GM12878 (cell line): ENCODE data around the gene CDC42EP1. TPM values are rescaled to one million over a fixed set of nuclear protein-coding genes. Genes with fewer than 3 reads are reported as not detected.

ENCODE experiments used
- ATAC-seq: fragments of 200-7000 bp; cut with Tn5 transposase; 3 replicates; pipeline ENCODE4 v1.9.1; 2020; ENCODE audit warnings: mild to moderate bottlenecking, moderate library complexity
- BruUV-seq: library from RNA; stranded (reverse); fragments of 400-500 nt; replicated peaks from 2 replicates; lab custom pipeline; 2021; lab: Mats Ljungman, UMichigan
- CTCF ChIA-PET: fragments of 300-600 bp; sonication (Branson Sonifier 250); formaldehyde crosslinking; extraction: SDS; loops from one replicate; lab custom pipeline; 2021; ENCODE audit warnings: inconsistent platforms; lab: Yijun Ruan, JAX
- POLR2A ChIA-PET: fragments of 350-600 bp; formaldehyde crosslinking; extraction: SDS; loops from one replicate; lab custom pipeline; 2021; ENCODE audit warnings: inconsistent platforms; lab: Charles Lee
- RAD21 ChIA-PET: fragments of 300-600 bp; sonication (Branson Sonifier 250); formaldehyde crosslinking; loops from one replicate; lab custom pipeline; 2023; ENCODE audit warnings: antibody characterized with exemption; ENCODE audit not compliant: unreplicated experiment; lab: Charles Lee
- SMC1A ChIA-PET: fragments of 300-600 bp; sonication (Branson Sonifier 250); formaldehyde crosslinking; loops from one replicate; lab custom pipeline; 2023; ENCODE audit not compliant: unreplicated experiment, uncharacterized antibody; lab: Charles Lee
- DNase-seq: peaks from one replicate; pipeline ENCODE4 v3.0.0-alpha.2; 2011; ENCODE audit warnings: low read depth, low spot score
- FAIRE-seq: peaks from 3 replicates; lab custom pipeline; 2011; peaks lifted over from hg19 to GRCh38; lab: Jason Lieb, UNC
- H2AFZ ChIP-seq: 2 replicates; pipeline ENCODE4 v1.6.0; 2011; ENCODE audit warnings: low read depth, low read length, control low read depth; ENCODE audit not compliant: control insufficient read depth
- H3K27ac ChIP-seq: 2 replicates; pipeline ENCODE4 v1.5.1; 2011; ENCODE audit warnings: control low read depth; ENCODE audit not compliant: control insufficient read depth, insufficient read depth
- H3K27me3 ChIP-seq, 2 experiments: replicated peaks in 1 of 2; 2 replicates each; pipeline versions ENCODE4 v1.6.0 to v1.6.1; 2011; ENCODE audit warnings: low read length in 1 of 2; ENCODE audit not compliant: control insufficient read depth in 2 of 2, insufficient read depth in 2 of 2
- H3K36me3 ChIP-seq, 2 experiments: 2 replicates each; pipeline ENCODE4 v1.5.1; 2011; ENCODE audit warnings: low read length in 1 of 2; ENCODE audit not compliant: control insufficient read depth in 2 of 2, insufficient read depth in 2 of 2
- H3K4me1 ChIP-seq: 2 replicates; pipeline ENCODE4 v1.6.1; 2011; ENCODE audit warnings: mild to moderate bottlenecking, low read length, moderate library complexity, mixed read lengths; ENCODE audit not compliant: control insufficient read depth, insufficient read depth
- H3K4me2 ChIP-seq: 2 replicates; pipeline ENCODE4 v1.6.0; 2011; ENCODE audit warnings: control low read depth; ENCODE audit not compliant: control insufficient read depth, insufficient read depth
- H3K4me3 ChIP-seq: fragments of 200-600 bp; sonication (generic); 2 replicates; pipeline ENCODE4 v1.5.1; 2016
- H3K79me2 ChIP-seq: 2 replicates; pipeline ENCODE4 v1.6.0; 2011; ENCODE audit warnings: low read length; ENCODE audit not compliant: control insufficient read depth, insufficient read depth
- H3K9ac ChIP-seq: 2 replicates; pipeline ENCODE4 v1.8.0; 2011; ENCODE audit warnings: low read length, control low read depth, mixed read lengths; ENCODE audit not compliant: control insufficient read depth, insufficient read depth
- H3K9me3 ChIP-seq: replicated peaks from 3 replicates; pipeline ENCODE4 v1.5.1; 2011; ENCODE audit warnings: mild to moderate bottlenecking, low read length; ENCODE audit not compliant: control insufficient read depth, insufficient read depth
- H4K20me1 ChIP-seq: 2 replicates; pipeline ENCODE4 v1.6.0; 2011; ENCODE audit not compliant: control insufficient read depth, insufficient read depth
- BRCA1 ChIP-seq: IDR thresholded peaks from 2 replicates; pipeline ENCODE4 v1.6.1; 2011; ENCODE audit warnings: low read depth, low read length, improper control_type of control experiment
- CHD2 ChIP-seq: IDR thresholded peaks from 2 replicates; pipeline ENCODE4 v1.6.1; 2011; ENCODE audit warnings: low read depth, low read length, improper control_type of control experiment, borderline replicate concordance
- EP300 ChIP-seq, 2 experiments: fragments of 150-350 bp in 1 of 2; IDR thresholded peaks; 2 replicates each; pipeline ENCODE4 v1.6.1; 2011 to 2012; ENCODE audit warnings: low read depth in 2 of 2, low read length in 2 of 2, borderline replicate concordance in 1 of 2, improper control_type of control experiment in 1 of 2, inconsistent platforms in 1 of 2; ENCODE audit not compliant: control insufficient read depth in 1 of 2
- ESRRA ChIP-seq: IDR thresholded peaks from 2 replicates; pipeline ENCODE4 v1.6.1; 2012; ENCODE audit warnings: mild to moderate bottlenecking, low read length, improper control_type of control experiment
- GABPA ChIP-seq: IDR thresholded peaks from 2 replicates; pipeline ENCODE4 v1.6.1; 2014; ENCODE audit warnings: antibody characterized with exemption, low read depth, mild to moderate bottlenecking, inconsistent platforms
- HDAC2 ChIP-seq: fragments of 200-600 bp; sonication (generic); IDR thresholded peaks from 2 replicates; pipeline ENCODE4 v1.6.1; 2017
- HDGF ChIP-seq: fragments of 450-650 bp; IDR thresholded peaks from 2 replicates; pipeline ENCODE4 v1.6.1; 2016; ENCODE audit warnings: antibody characterized with exemption
- KAT2A ChIP-seq: conservative IDR thresholded peaks from 2 replicates; pipeline ENCODE4 v1.6.1; 2011; ENCODE audit warnings: low read depth, low read length; ENCODE audit not compliant: control insufficient read depth
- KLF5 ChIP-seq: fragments of 450-650 bp; IDR thresholded peaks from 2 replicates; pipeline ENCODE4 v1.6.1; 2014; ENCODE audit warnings: mild to moderate bottlenecking; ENCODE audit not compliant: partially characterized antibody
- NR2F1 ChIP-seq: fragments of 450-650 bp; conservative IDR thresholded peaks from 2 replicates; pipeline ENCODE4 v1.6.1; 2017; ENCODE audit warnings: mild to moderate bottlenecking
- NRF1 ChIP-seq: conservative IDR thresholded peaks from 2 replicates; pipeline ENCODE4 v1.6.1; 2011; ENCODE audit warnings: mild to moderate bottlenecking, low read depth, low read length, improper control_type of control experiment
- POLR2A ChIP-seq: IDR thresholded peaks from 2 replicates; pipeline ENCODE4 v1.6.1; 2011; ENCODE audit warnings: low read depth, mild to moderate bottlenecking, low read length
- RAD51 ChIP-seq: fragments of 450-650 bp; IDR thresholded peaks from 2 replicates; pipeline ENCODE4 v1.6.1; 2016; ENCODE audit warnings: moderate library complexity, mild to moderate bottlenecking, inconsistent platforms
- SMAD5 ChIP-seq: IDR thresholded peaks from 2 replicates; pipeline ENCODE4 v1.6.1; 2016; ENCODE audit warnings: antibody characterized with exemption, low read depth
- SRF ChIP-seq, 2 experiments: IDR thresholded peaks; 2 replicates each; pipeline ENCODE4 v1.6.1; 2011; ENCODE audit warnings: low read depth in 2 of 2, low read length in 2 of 2, mild to moderate bottlenecking in 1 of 2, moderate library complexity in 1 of 2
- STAT3 ChIP-seq: IDR thresholded peaks from 2 replicates; pipeline ENCODE4 v1.6.1; 2011; ENCODE audit warnings: low read depth, low read length, improper control_type of control experiment
- TARDBP ChIP-seq: IDR thresholded peaks from 2 replicates; pipeline ENCODE4 v1.6.1; 2016; ENCODE audit warnings: borderline replicate concordance
- TCF3 ChIP-seq: IDR thresholded peaks from 2 replicates; pipeline ENCODE4 v1.6.1; 2012; ENCODE audit warnings: low read depth, mild to moderate bottlenecking, low read length, borderline replicate concordance; ENCODE audit not compliant: insufficient read depth
- TCF7 ChIP-seq: IDR thresholded peaks from 2 replicates; pipeline ENCODE4 v1.6.1; 2014; ENCODE audit warnings: antibody characterized with exemption, borderline replicate concordance
- USF2 ChIP-seq: IDR thresholded peaks from 2 replicates; pipeline ENCODE4 v1.6.1; 2011; ENCODE audit warnings: low read depth, low read length, improper control_type of control experiment, borderline replicate concordance
- WGBS: methylation state at CpG from one replicate; pipeline ENCODE4 v1.1.6; 2016; ENCODE audit warnings: low lambda C conversion rate; ENCODE audit not compliant: insufficient replicate concordance, insufficient coverage; ENCODE audit errors: missing lambda C conversion rate; 5-methylcytosine and 5-hydroxymethylcytosine counted together
- in situ Hi-C: fragments of 300-500 bp; cut with MboI; formaldehyde crosslinking; loops from 9 replicates; pipeline ENCODE4 v1.14.3; 2018; ENCODE audit warnings: mixed read lengths
- intact Hi-C: fragments of 100-400 bp; cut with micrococcal nuclease; formaldehyde crosslinking; loops from one replicate; pipeline ENCODE4 v1.14.2; 2022; ENCODE audit not compliant: unreplicated experiment
- polyA plus RNA-seq, 11 experiments: library from polyadenylated mRNA; depleted of rRNA in 4 of 11; unstranded in 6 of 11; stranded (reverse) in 5 of 11; fragments of >200 nt; fragmentation: Nextera tagmentation in 4 of 11; fragmentation: Illumina TruSeq in 1 of 11; extraction: Ambion mirVana in 4 of 11; extraction: Trizol in 1 of 11; gene quantifications; 1 replicate in 1 of 11; 2 replicates in 10 of 11; pipeline versions ENCODE4 v1.2.1 to v1.2.3, GENCODE V29; 2011 to 2016; ENCODE audit warnings: inconsistent platforms in 2 of 11, missing spikeins in 2 of 11, low read depth in 1 of 11
- total RNA-seq, 4 experiments: library from RNA; depleted of rRNA in 3 of 4; stranded (reverse); fragments of >200 nt in 3 of 4; fragmentation: Illumina TruSeq in 1 of 4; extraction: Trizol in 1 of 4; gene quantifications; 2 replicates each; pipeline versions ENCODE4 v1.2.1 to v1.2.3, GENCODE V29; 2013 to 2021

Gene CDC42EP1
- total and polyA plus RNA-seq, 10 of the 15 experiments (the other 5 are each of a cell fraction or from before 2014, with no cell fraction given): 0.04 to 0.33 (median 0.09) TPM; not detected in 7

DNA sequence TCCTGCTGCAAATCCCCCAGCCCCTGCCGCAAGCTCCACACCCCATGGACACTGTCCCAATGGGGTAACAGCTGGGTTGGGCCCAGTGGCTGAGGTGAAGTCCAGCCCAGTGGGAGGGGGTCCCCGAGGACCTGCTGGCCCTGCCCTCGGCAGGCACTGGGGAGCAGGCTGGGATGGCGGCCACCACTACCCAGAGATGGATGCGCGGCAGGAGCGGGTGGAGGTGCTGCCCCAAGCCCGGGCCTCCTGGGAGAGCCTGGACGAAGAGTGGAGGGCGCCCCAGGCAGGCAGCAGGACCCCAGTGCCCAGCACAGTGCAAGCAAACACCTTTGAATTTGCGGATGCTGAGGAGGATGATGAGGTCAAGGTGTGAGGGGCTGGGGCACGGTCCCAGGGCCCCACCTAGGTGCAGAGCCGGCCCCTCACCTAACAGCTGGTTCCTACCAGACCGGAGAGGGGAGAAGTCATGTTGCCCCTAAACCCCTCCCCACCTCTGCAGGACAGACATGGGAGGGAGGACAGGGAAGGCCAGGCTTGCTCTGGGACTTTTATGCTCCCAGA, 8.2 kb downstream of the CDC42EP1 start:
- Histone ChIP-seq H4K20me1 (no peaks in the 10 kb centered on the region), H3K9ac (no peak overlapping the region), H3K79me2 (no peaks in the 10 kb centered on the region), H3K4me1 (peaks cover 11% of the 10 kb centered on the region), H2AFZ (no peak overlapping the region), H3K4me3 (no peak overlapping the region), H3K9me3 (no peaks in the 10 kb centered on the region), H3K27ac (no peak overlapping the region), H3K27me3 (no peaks in the 10 kb centered on the region), H3K36me3 (no peaks in the 10 kb centered on the region), H3K4me2 (no peak overlapping the region)
- TF ChIP-seq ESRRA (no peak), SMAD5 (no peak), EP300 (IDR thresholded peaks at IDR 0.05; ENCODE audit: borderline replicate concordance in 1 of 2, control insufficient read depth in 1 of 2, low read depth in 2 of 2, low read length in 2 of 2) (no peak), NR2F1 (no peak), TCF7 (no peak), BRCA1 (no peak), NRF1 (no peak), TARDBP (no peak), GABPA (no peak), USF2 (no peak), POLR2A (no peak), KAT2A (no peak), KLF5 (no peak), SRF (IDR thresholded peaks at IDR 0.05; ENCODE audit: low read depth in 2 of 2, low read length in 2 of 2) (no peak), HDAC2 (no peak), CHD2 (no peak), RAD51 (no peak), TCF3 (no peak), STAT3 (no peak), HDGF (no peak)
- SMC1A ChIA-PET: interaction anchor here (1.1 to 7.2 kb wide), 5 partner anchors 14 to 96 kb away, joined by 3 to 179 read pairs (median 33); no protein-coding TSS in a partner anchor
- BruUV-seq: no TSS peak
- CTCF ChIA-PET: interaction anchor here (1.2 to 22.0 kb wide), 12 partner anchors 16 to 385 kb away, joined by 3 to 541 read pairs (median 16); partner anchors contain the start of genes C22orf23, GGA1, LGALS2 and POLR2F
- in situ Hi-C loops (no loop called here), intact Hi-C loops (loop anchor here (10.0 kb wide), 1 partner anchor 254 kb away; no protein-coding TSS in a partner anchor)
- RAD21 ChIA-PET: interaction anchor here (2.9 to 8.5 kb wide), 3 partner anchors 22 to 96 kb away, joined by 22 to 237 read pairs (median 154); no protein-coding TSS in a partner anchor
- DNase-seq (no peak), ATAC-seq (no peak), FAIRE-seq (no peak)
- POLR2A ChIA-PET: interaction anchor here (0.6 to 2.7 kb wide), 6 partner anchors 11 to 1067 kb away, joined by 3 to 21 read pairs (median 4); partner anchors contain the start of gene LGALS2
- WGBS: 43% methylated on average over 14 of the region's 14 CpGs
